GM23338 (cell line): ENCODE results near the gene BPIFB2. TPM values are rescaled to one million over a fixed set of nuclear protein-coding genes. Genes with fewer than 3 reads are reported as not detected.

ENCODE experiments used
- ATAC-seq: fragments of 200-7000 bp; cut with Tn5 transposase; 3 replicates; pipeline ENCODE4 v1.9.1; 2020
- DNase-seq: peaks from one replicate; pipeline ENCODE4 v3.0.0-alpha.2; 2015; ENCODE audit warnings: low spot score
- H2AFZ ChIP-seq: fragments of 200-600 bp; sonication (generic); 2 replicates; pipeline ENCODE4 v1.8.0; 2016; ENCODE audit warnings: antibody characterized with exemption, mild to moderate bottlenecking, moderate library complexity
- H3F3A ChIP-seq: fragments of 200-600 bp; sonication (generic); replicated peaks from 2 replicates; pipeline ENCODE4 v1.8.0; 2017; ENCODE audit warnings: antibody characterized with exemption, mixed run types, low read depth
- H3K27ac ChIP-seq: fragments of 200-600 bp; sonication (generic); 2 replicates; pipeline ENCODE4 v1.6.1; 2016; ENCODE audit warnings: low read depth
- H3K27me3 ChIP-seq: fragments of 200-600 bp; sonication (generic); 2 replicates; pipeline ENCODE4 v1.8.0; 2016; ENCODE audit warnings: mild to moderate bottlenecking, mixed run types, moderate library complexity; ENCODE audit not compliant: insufficient read depth
- H3K36me3 ChIP-seq: fragments of 200-600 bp; sonication (generic); 2 replicates; pipeline ENCODE4 v1.8.0; 2016; ENCODE audit warnings: mild to moderate bottlenecking; ENCODE audit not compliant: insufficient read depth
- H3K4me1 ChIP-seq: fragments of 200-600 bp; sonication (generic); 2 replicates; pipeline ENCODE4 v1.8.0; 2016; ENCODE audit warnings: mild to moderate bottlenecking, moderate library complexity; ENCODE audit not compliant: insufficient read depth
- H3K4me2 ChIP-seq: fragments of 200-600 bp; sonication (generic); 2 replicates; pipeline ENCODE4 v1.7.1; 2017; ENCODE audit warnings: mixed run types
- H3K4me3 ChIP-seq: fragments of 200-600 bp; sonication (generic); 2 replicates; pipeline ENCODE4 v1.6.1; 2016; ENCODE audit warnings: mixed run types
- H3K79me2 ChIP-seq: fragments of 200-600 bp; sonication (generic); replicated peaks from 2 replicates; pipeline ENCODE4 v1.8.0; 2017; ENCODE audit warnings: mild to moderate bottlenecking; ENCODE audit not compliant: insufficient read depth
- H3K9me2 ChIP-seq: fragments of 200-600 bp; sonication (generic); 2 replicates; pipeline ENCODE4 v1.8.0; 2017; ENCODE audit not compliant: insufficient read depth
- H4K20me1 ChIP-seq: fragments of 200-600 bp; sonication (generic); replicated peaks from 2 replicates; pipeline ENCODE4 v1.8.0; 2017; ENCODE audit warnings: mild to moderate bottlenecking; ENCODE audit not compliant: insufficient read depth
- H3K27ac Mint-ChIP-seq: 2 replicates; pipeline ENCODE4 v1.8.0; 2020; ENCODE audit warnings: inconsistent platforms, mild to moderate bottlenecking, moderate library complexity, mixed read lengths
- H3K27me3 Mint-ChIP-seq: 3 replicates; pipeline ENCODE4 v1.8.0; 2022; ENCODE audit warnings: low read depth, mild to moderate bottlenecking, moderate library complexity, mixed read lengths, inconsistent platforms; ENCODE audit not compliant: insufficient read depth, poor library complexity
- H3K36me3 Mint-ChIP-seq: 3 replicates; pipeline ENCODE4 v1.8.0; 2021; ENCODE audit warnings: low read depth, mild to moderate bottlenecking, inconsistent platforms, moderate library complexity, mixed read lengths
- H3K4me1 Mint-ChIP-seq: 3 replicates; pipeline ENCODE4 v1.8.0; 2020; ENCODE audit warnings: mild to moderate bottlenecking, inconsistent platforms, mixed read lengths
- H3K4me3 Mint-ChIP-seq: 3 replicates; pipeline ENCODE4 v1.8.0; 2021; ENCODE audit warnings: moderate library complexity, mild to moderate bottlenecking, inconsistent platforms, mixed read lengths
- H3K9me3 Mint-ChIP-seq: 3 replicates; pipeline ENCODE4 v1.8.0; 2020; ENCODE audit warnings: moderate library complexity, mild to moderate bottlenecking, inconsistent platforms, mixed read lengths
- CREB1 ChIP-seq: fragments of 250-450 bp; sonication (Bioruptor Pico); IDR thresholded peaks from 2 replicates; pipeline ENCODE4 v1.5.0; 2020; ENCODE audit warnings: low read depth, mild to moderate bottlenecking, moderate library complexity
- CTCF ChIP-seq, 2 experiments: fragments of 200-600 bp in 1 of 2; sonication (generic) in 1 of 2; conservative IDR thresholded peaks; 2 replicates each; pipeline versions ENCODE4 v1.5.1 to v1.6.1; 2016 to 2017; ENCODE audit warnings: antibody characterized with exemption in 2 of 2, low read depth in 2 of 2, mild to moderate bottlenecking in 2 of 2, moderate library complexity in 1 of 2
- ETS1 ChIP-seq: IDR thresholded peaks from 2 replicates; pipeline ENCODE4 v1.6.1; 2016; ENCODE audit warnings: antibody characterized with exemption
- EZH2 ChIP-seq: fragments of 200-600 bp; sonication (generic); IDR thresholded peaks from one replicate; pipeline ENCODE4 v1.8.0; 2017; ENCODE audit warnings: antibody characterized with exemption, mild to moderate bottlenecking, low read depth; ENCODE audit not compliant: unreplicated experiment
- EZH2phosphoT487 ChIP-seq: fragments of 200-600 bp; sonication (generic); IDR thresholded peaks from one replicate; pipeline ENCODE4 v1.8.1; 2018; ENCODE audit warnings: antibody characterized with exemption; ENCODE audit not compliant: unreplicated experiment
- JUNB ChIP-seq: IDR thresholded peaks from one replicate; pipeline ENCODE4 v1.6.1; 2016; ENCODE audit warnings: antibody characterized with exemption; ENCODE audit not compliant: unreplicated experiment
- NANOG ChIP-seq: IDR thresholded peaks from 2 replicates; pipeline ENCODE4 v1.6.1; 2016; ENCODE audit warnings: antibody characterized with exemption, borderline replicate concordance
- POLR2AphosphoS5 ChIP-seq: IDR thresholded peaks from 2 replicates; pipeline ENCODE4 v1.6.1; 2016; ENCODE audit warnings: antibody characterized with exemption, low read depth
- STAT1 ChIP-seq: IDR thresholded peaks from one replicate; pipeline ENCODE4 v1.6.1; 2016; ENCODE audit warnings: antibody characterized with exemption; ENCODE audit not compliant: unreplicated experiment
- ZNF114 ChIP-seq: fragments of 250-450 bp; sonication (Bioruptor Pico); IDR thresholded peaks from 2 replicates; pipeline ENCODE4 v1.5.0; 2020; ENCODE audit warnings: mild to moderate bottlenecking, moderate library complexity
- ZNF331 ChIP-seq: fragments of 250-450 bp; sonication (Bioruptor Pico); IDR thresholded peaks from 2 replicates; pipeline ENCODE4 v1.5.0; 2020; ENCODE audit warnings: low read depth, mild to moderate bottlenecking, moderate library complexity
- ZNF462 ChIP-seq: fragments of 250-450 bp; sonication (Bioruptor Pico); IDR thresholded peaks from 2 replicates; pipeline ENCODE4 v1.5.0; 2020; ENCODE audit warnings: mild to moderate bottlenecking, moderate library complexity
- polyA plus RNA-seq: library from polyadenylated mRNA; unstranded; fragments of >200 nt; fragmentation: Nextera tagmentation; extraction: Ambion mirVana; gene quantifications from 2 replicates; pipeline ENCODE4 v1.2.1, GENCODE V29; 2016
- total RNA-seq: library from RNA; depleted of rRNA; stranded (reverse); fragments of >200 nt; shearing (Covaris generic); gene quantifications from 2 replicates; pipeline ENCODE4 v1.2.3, GENCODE V29; 2014
- TF ChIP-seq, protein P1 (sequence below): IDR thresholded peaks from one replicate; pipeline ENCODE4 v1.6.1; 2018; ENCODE audit warnings: antibody characterized with exemption; ENCODE audit not compliant: unreplicated experiment

BPIFB2 gene
- total and polyA plus RNA-seq, 2 experiments from 2014 or later, result not detected

DNA sequence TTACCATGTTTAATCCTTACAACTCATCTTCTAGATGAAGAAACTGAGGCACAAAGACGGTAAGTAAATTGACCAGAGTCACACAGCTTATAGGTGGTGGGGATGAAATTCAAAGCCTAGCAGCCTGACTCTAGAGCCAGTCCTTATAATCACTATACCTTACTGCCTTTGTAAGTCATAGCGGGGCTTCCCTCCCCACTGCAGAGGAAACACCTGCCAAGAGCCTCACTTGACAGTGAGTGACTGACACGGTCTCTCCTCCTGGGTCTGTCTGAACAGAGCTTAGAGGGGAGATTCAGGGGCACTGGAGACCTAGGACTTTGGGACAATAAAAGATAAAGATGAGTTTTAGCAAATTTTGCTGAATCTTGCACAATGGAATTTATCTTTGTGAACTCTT lies 16.1 kb upstream of the BPIFB2 start:
- Histone ChIP-seq H3K36me3 (no peaks in the 10 kb centered on the region), H3K4me3 (no peak overlapping the region), H3F3A (no peaks in the 10 kb centered on the region), H3K4me1 (no peaks in the 10 kb centered on the region), H3K79me2 (no peaks in the 10 kb centered on the region), H4K20me1 (0 out of 2 replicates have a peak, but pooled peaks cover 2% of the 10 kb centered on the region), H3K9me2 (no peaks in the 10 kb centered on the region), H3K4me2 (no peak overlapping the region), H2AFZ (no peak overlapping the region), H3K27me3 (no peaks in the 10 kb centered on the region), H3K27ac (no peak overlapping the region)
- ATAC-seq (no peak), DNase-seq (no peak)
- no peaks in the 10 kb centered on the region; the same call in 2 of the 3 replicates for H3K9me3 Mint-ChIP-seq
- no peak overlapping the region for H3K4me3 Mint-ChIP-seq
- H3K4me1 Mint-ChIP-seq, result no peaks in the 10 kb centered on the region
- TF ChIP-seq EZH2 (no peak), EZH2phosphoT487 (no peak), ZNF462 (CRISPR knock-in tag) (no peak), ZNF331 (CRISPR knock-in tag) (no peak), CREB1 (CRISPR knock-in tag) (no peak), POLR2AphosphoS5 (no peak), ETS1 (no peak), ZNF114 (no peak), JUNB (no peak), STAT1 (no peak), CTCF (conservative IDR thresholded peaks at IDR 0.05; ENCODE audit: low read depth in 2 of 2) (no peak), NANOG (no peak)
- TF ChIP-seq, protein P1, sequence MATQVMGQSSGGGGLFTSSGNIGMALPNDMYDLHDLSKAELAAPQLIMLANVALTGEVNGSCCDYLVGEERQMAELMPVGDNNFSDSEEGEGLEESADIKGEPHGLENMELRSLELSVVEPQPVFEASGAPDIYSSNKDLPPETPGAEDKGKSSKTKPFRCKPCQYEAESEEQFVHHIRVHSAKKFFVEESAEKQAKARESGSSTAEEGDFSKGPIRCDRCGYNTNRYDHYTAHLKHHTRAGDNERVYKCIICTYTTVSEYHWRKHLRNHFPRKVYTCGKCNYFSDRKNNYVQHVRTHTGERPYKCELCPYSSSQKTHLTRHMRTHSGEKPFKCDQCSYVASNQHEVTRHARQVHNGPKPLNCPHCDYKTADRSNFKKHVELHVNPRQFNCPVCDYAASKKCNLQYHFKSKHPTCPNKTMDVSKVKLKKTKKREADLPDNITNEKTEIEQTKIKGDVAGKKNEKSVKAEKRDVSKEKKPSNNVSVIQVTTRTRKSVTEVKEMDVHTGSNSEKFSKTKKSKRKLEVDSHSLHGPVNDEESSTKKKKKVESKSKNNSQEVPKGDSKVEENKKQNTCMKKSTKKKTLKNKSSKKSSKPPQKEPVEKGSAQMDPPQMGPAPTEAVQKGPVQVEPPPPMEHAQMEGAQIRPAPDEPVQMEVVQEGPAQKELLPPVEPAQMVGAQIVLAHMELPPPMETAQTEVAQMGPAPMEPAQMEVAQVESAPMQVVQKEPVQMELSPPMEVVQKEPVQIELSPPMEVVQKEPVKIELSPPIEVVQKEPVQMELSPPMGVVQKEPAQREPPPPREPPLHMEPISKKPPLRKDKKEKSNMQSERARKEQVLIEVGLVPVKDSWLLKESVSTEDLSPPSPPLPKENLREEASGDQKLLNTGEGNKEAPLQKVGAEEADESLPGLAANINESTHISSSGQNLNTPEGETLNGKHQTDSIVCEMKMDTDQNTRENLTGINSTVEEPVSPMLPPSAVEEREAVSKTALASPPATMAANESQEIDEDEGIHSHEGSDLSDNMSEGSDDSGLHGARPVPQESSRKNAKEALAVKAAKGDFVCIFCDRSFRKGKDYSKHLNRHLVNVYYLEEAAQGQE, result no peak
- peaks cover 5% of the 10 kb centered on the region for H3K27me3 Mint-ChIP-seq
- H3K27ac Mint-ChIP-seq, result no peak overlapping the region
- H3K36me3 Mint-ChIP-seq, result no peaks in the 10 kb centered on the region
